Measurements from ENCODE around the gene VSNL1.

VSNL1 gene

GRCh38 chr2:17634997-17635396 lies 94.5 kb downstream of the VSNL1 start (continued):
- TF ChIP-seq ZNF266 (tag by site-specific recombination; IDR thresholded peaks at IDR 0.05; ENCODE audit: low read depth), result no peak
- TF ChIP-seq BCL11A (tag by site-specific recombination; IDR thresholded peaks at IDR 0.05; ENCODE audit: low read depth), result no peak
- no peak for TF ChIP-seq GLIS1 (tag by site-specific recombination; IDR thresholded peaks at IDR 0.05)
- TF ChIP-seq ZNF140 (tag by site-specific recombination; IDR thresholded peaks at IDR 0.05), result no peak

GRCh38 chr2:17636257-17636656 lies 95.8 kb downstream of the VSNL1 start:
- H3K36me3 ChIP-seq (ENCODE audit: control insufficient read depth in 2 of 2, insufficient read depth in 1 of 2, low read length in 2 of 2), result no peaks in the 10 kb centered on the region
- no peak overlapping the region for H3K4me3 ChIP-seq (ENCODE audit: low read depth, low read length)
- H3K27ac ChIP-seq (ENCODE audit: extremely low read depth, low read depth, low read length), result no peak overlapping the region
- no peaks in the 10 kb centered on the region for H3K9me3 ChIP-seq (ENCODE audit: control insufficient read depth, insufficient read depth, low read depth, low read length)
- TF ChIP-seq SCRT2 (tag by site-specific recombination; IDR thresholded peaks at IDR 0.05), result no peak
- TF ChIP-seq ZNF26 (tag by site-specific recombination; IDR thresholded peaks at IDR 0.05), result no peak
- TF ChIP-seq ZBTB26 (tag by site-specific recombination; optimal IDR thresholded peaks at IDR 0.05), result no peak
- no peak for TF ChIP-seq ZNF362 (tag by site-specific recombination; IDR thresholded peaks at IDR 0.05)
- TF ChIP-seq CTCF (tag by site-specific recombination; IDR thresholded peaks at IDR 0.05), result no peak
- no peak for TF ChIP-seq ZNF747 (tag by site-specific recombination; IDR thresholded peaks at IDR 0.05)
- no peak for TF ChIP-seq ZNF202 (tag by site-specific recombination; IDR thresholded peaks at IDR 0.05; ENCODE audit: borderline replicate concordance)
- TF ChIP-seq, protein P1, sequence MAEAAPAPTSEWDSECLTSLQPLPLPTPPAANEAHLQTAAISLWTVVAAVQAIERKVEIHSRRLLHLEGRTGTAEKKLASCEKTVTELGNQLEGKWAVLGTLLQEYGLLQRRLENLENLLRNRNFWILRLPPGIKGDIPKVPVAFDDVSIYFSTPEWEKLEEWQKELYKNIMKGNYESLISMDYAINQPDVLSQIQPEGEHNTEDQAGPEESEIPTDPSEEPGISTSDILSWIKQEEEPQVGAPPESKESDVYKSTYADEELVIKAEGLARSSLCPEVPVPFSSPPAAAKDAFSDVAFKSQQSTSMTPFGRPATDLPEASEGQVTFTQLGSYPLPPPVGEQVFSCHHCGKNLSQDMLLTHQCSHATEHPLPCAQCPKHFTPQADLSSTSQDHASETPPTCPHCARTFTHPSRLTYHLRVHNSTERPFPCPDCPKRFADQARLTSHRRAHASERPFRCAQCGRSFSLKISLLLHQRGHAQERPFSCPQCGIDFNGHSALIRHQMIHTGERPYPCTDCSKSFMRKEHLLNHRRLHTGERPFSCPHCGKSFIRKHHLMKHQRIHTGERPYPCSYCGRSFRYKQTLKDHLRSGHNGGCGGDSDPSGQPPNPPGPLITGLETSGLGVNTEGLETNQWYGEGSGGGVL (tag by site-specific recombination; IDR thresholded peaks at IDR 0.05), result no peak
- no peak for TF ChIP-seq ZNF10 (tag by site-specific recombination; IDR thresholded peaks at IDR 0.05)
- no peak for TF ChIP-seq ZNF561 (tag by site-specific recombination; IDR thresholded peaks at IDR 0.05; ENCODE audit: borderline replicate concordance)
- no peak for TF ChIP-seq ZNF521 (tag by site-specific recombination; IDR thresholded peaks at IDR 0.05)
- CTCF ChIA-PET, result interaction anchor here (0.6 to 2.8 kb wide), 3 partner anchors 9 to 35 kb away, joined by 3 to 14 read pairs (median 6); no protein-coding TSS in a partner anchor
- no peaks in the 10 kb centered on the region for H3K4me1 ChIP-seq (ENCODE audit: control insufficient read depth, insufficient read depth, low read length)
- POLR2A ChIA-PET, result interaction anchor here (0.6 kb wide), 1 partner anchor 187 kb away, joined by 4 read pairs; no protein-coding TSS in a partner anchor

All from HEK293 (cell line).